Measurements from ENCODE around the gene ANKRD55.
A peak's percentile ranks its signal among the peaks of the same experiment; 100 is the strongest.
"Not testable (repeated sequence)": the region's sequence is repeated elsewhere in the genome, so short reads cannot be mapped to it uniquely, and the experiment has no call there.

The ANKRD55 gene

GRCh38 chr5:56093970-56094369, 139.2 kb downstream of the ANKRD55 start:
- TF ChIP-seq JUND (IDR thresholded peaks at IDR 0.05; ENCODE audit: low read depth): no peak
- in situ Hi-C loops (cut with HindIII; ENCODE audit: low pct_unique_long_range_greater_than_20kb, low sequenced_read_pairs): no loop called here
- DNase-seq (ENCODE audit: low read depth in 1 of 2, low spot score in 1 of 2): no peak

GRCh38 chr5:56092115-56092514, 141.0 kb downstream of the ANKRD55 start:
- in situ Hi-C loops (cut with HindIII; ENCODE audit: low pct_unique_long_range_greater_than_20kb, low sequenced_read_pairs): no loop called here
- no peak for DNase-seq (ENCODE audit: low read depth in 1 of 2, low spot score in 1 of 2)
- no peak for TF ChIP-seq JUND (IDR thresholded peaks at IDR 0.05; ENCODE audit: low read depth)

- no peak for DNase-seq (ENCODE audit: low read depth in 1 of 2, low spot score in 1 of 2)
- in situ Hi-C loops (cut with HindIII; ENCODE audit: low pct_unique_long_range_greater_than_20kb, low sequenced_read_pairs): no loop called here
- TF ChIP-seq JUND (IDR thresholded peaks at IDR 0.05; ENCODE audit: low read depth): no peak
Measured at GRCh38 chr5:56091664-56092063, 141.5 kb downstream of the ANKRD55 start.

GRCh38 chr5:56090793-56091460, 142.2 kb downstream of the ANKRD55 start:
- in situ Hi-C loops (cut with HindIII; ENCODE audit: low pct_unique_long_range_greater_than_20kb, low sequenced_read_pairs): no loop called here
- DNase-seq (ENCODE audit: low read depth in 1 of 2, low spot score in 1 of 2): no peak
- TF ChIP-seq JUND (IDR thresholded peaks at IDR 0.05; ENCODE audit: low read depth): no peak

GRCh38 chr5:56088967-56089829, 143.9 kb downstream of the ANKRD55 start:
- no peak for TF ChIP-seq JUND (IDR thresholded peaks at IDR 0.05; ENCODE audit: low read depth)
- in situ Hi-C loops (cut with HindIII; ENCODE audit: low pct_unique_long_range_greater_than_20kb, low sequenced_read_pairs): no loop called here
- DNase-seq (ENCODE audit: low read depth in 1 of 2, low spot score in 1 of 2): no peak

GRCh38 chr5:56088431-56088949, 144.6 kb downstream of the ANKRD55 start:
- in situ Hi-C loops (cut with HindIII; ENCODE audit: low pct_unique_long_range_greater_than_20kb, low sequenced_read_pairs): no loop called here
- DNase-seq (ENCODE audit: low read depth in 1 of 2, low spot score in 1 of 2): no peak
- no peak for TF ChIP-seq JUND (IDR thresholded peaks at IDR 0.05; ENCODE audit: low read depth)

- TF ChIP-seq JUND (IDR thresholded peaks at IDR 0.05; ENCODE audit: low read depth): no peak
- in situ Hi-C loops (cut with HindIII; ENCODE audit: low pct_unique_long_range_greater_than_20kb, low sequenced_read_pairs): no loop called here
- DNase-seq (ENCODE audit: low read depth in 1 of 2, low spot score in 1 of 2): no peak
Measured at GRCh38 chr5:56085193-56085592, 147.9 kb downstream of the ANKRD55 start.

- DNase-seq (ENCODE audit: low read depth in 1 of 2, low spot score in 1 of 2): no peak
- in situ Hi-C loops (cut with HindIII; ENCODE audit: low pct_unique_long_range_greater_than_20kb, low sequenced_read_pairs): no loop called here
Measured at GRCh38 chr5:56083286-56083854, 149.8 kb downstream of the ANKRD55 start.

GRCh38 chr5:56081053-56081642, 152.0 kb downstream of the ANKRD55 start:
- DNase-seq (ENCODE audit: low read depth in 1 of 2, low spot score in 1 of 2): peak in 1 of 2 experiments; percentile 46
- in situ Hi-C loops (cut with HindIII; ENCODE audit: low pct_unique_long_range_greater_than_20kb, low sequenced_read_pairs): not testable (repeated sequence)

More at GRCh38 chr5:56083286-56083854, 149.8 kb downstream of the ANKRD55 start:
- no peak for TF ChIP-seq JUND (IDR thresholded peaks at IDR 0.05; ENCODE audit: low read depth)

GRCh38 chr5:56080375-56081052, 152.6 kb downstream of the ANKRD55 start:
- TF ChIP-seq JUND (IDR thresholded peaks at IDR 0.05; ENCODE audit: low read depth): no peak
- no peak for DNase-seq (ENCODE audit: low read depth in 1 of 2, low spot score in 1 of 2)
- in situ Hi-C loops (cut with HindIII; ENCODE audit: low pct_unique_long_range_greater_than_20kb, low sequenced_read_pairs): no loop called here

GRCh38 chr5:56079157-56079500, 154.0 kb downstream of the ANKRD55 start:
- in situ Hi-C loops (cut with HindIII; ENCODE audit: low pct_unique_long_range_greater_than_20kb, low sequenced_read_pairs); DNase-seq (ENCODE audit: low read depth in 1 of 2, low spot score in 1 of 2): not testable (repeated sequence)
